Tibial artery (tissue), 4 donors: ENCODE measurements around the gene ST6GALNAC6.

ENCODE experiments used
- DNase-seq, 2 donors: peaks; one replicate each; pipeline ENCODE4 v3.0.0-alpha.2; 2019
- H3K27ac ChIP-seq, 2 donors: fragments of 200-600 bp; sonication (generic) in 1 of 2; 1 replicate in 1 of 2; 2 replicates in 1 of 2; pipeline ENCODE4 v1.5.1; 2018 to 2019; ENCODE audit warnings: mild to moderate bottlenecking in 1 of 2
- H3K27me3 ChIP-seq, 2 donors: fragments of 200-600 bp; sonication (generic) in 1 of 2; one replicate each; pipeline versions ENCODE4 v1.5.1 to v1.6.0; 2016 to 2019
- H3K36me3 ChIP-seq, 3 donors: fragments of 200-600 bp; sonication (generic) in 2 of 3; one replicate each; pipeline ENCODE4 v1.5.1; 2016 to 2019; ENCODE audit warnings: mild to moderate bottlenecking in 2 of 3
- H3K4me1 ChIP-seq, 4 donors: fragments of 200-600 bp; sonication (generic) in 2 of 4; 1 replicate in 3 of 4; 2 replicates in 1 of 4; pipeline ENCODE4 v1.5.1; 2016 to 2019
- H3K4me3 ChIP-seq, 2 donors: fragments of 200-600 bp; sonication (generic) in 1 of 2; 1 replicate in 1 of 2; 2 replicates in 1 of 2; pipeline ENCODE4 v1.5.1; 2018 to 2019; ENCODE audit warnings: mild to moderate bottlenecking in 2 of 2
- H3K9me3 ChIP-seq, 3 donors: fragments of 200-600 bp; sonication (generic) in 1 of 3; one replicate each; pipeline ENCODE4 v1.5.1; 2016 to 2019
- intact Hi-C: fragments of 100-400 bp; cut with DNase I; formaldehyde crosslinking; loops from one replicate; pipeline ENCODE4 v1.15.0; 2023; ENCODE audit warnings: low total_unique reads
- TF ChIP-seq, protein P1 (sequence below), 2 experiments: fragments of 200-600 bp in 1 of 2; fragments of 450-650 bp in 1 of 2; IDR thresholded peaks; one replicate each; pipeline ENCODE4 v1.5.1; 2017 to 2019; ENCODE audit warnings: antibody characterized with exemption in 2 of 2, mild to moderate bottlenecking in 1 of 2, moderate library complexity in 1 of 2

ST6GALNAC6 gene

DNA sequence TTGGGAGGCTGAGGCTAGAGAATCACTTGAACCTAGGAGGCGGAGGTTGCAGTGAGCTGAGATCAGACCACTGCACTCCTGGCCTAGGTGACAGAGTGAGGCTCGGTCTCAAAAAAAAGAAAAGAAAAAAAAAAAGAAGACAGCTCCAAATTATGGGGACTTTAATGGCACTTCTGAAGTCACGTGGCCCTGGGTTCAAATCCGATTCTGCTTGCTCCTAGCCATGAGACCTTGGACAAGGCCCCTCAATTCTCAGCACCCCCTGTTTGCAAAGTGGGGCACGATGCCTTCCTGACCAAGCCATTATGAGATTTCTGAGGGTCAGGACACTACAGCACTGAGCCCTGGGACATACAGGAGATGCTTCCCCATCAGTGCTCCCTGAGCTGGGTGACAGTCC, 43.9 kb downstream of the ST6GALNAC6 start:
- peak overlapping the region; percentile 80 to 82 for H3K27ac ChIP-seq

DNA sequence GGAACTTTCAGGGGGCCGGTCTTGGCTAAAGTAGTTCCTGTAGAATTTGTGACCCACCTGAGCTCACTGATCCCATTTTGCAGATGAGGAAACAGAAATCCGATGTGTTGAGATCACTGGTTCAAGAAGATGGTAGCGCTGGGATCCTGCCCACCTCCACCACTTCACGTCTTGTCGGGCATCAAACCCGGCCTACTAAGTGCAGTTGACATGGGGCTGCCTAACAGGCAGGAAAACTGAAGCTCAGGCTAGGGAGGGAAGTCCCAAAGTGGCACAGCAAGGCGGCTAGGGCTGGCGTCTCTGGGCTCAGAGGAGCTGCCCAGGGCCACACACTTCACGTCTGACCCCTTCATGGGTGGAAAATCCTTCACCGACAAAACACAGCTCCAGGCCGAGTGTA, 44.4 kb downstream of the ST6GALNAC6 start:
- H3K9me3 ChIP-seq: no peaks in the 10 kb centered on the region
- intact Hi-C loops: no loop called here
- peaks cover 5 to 73% (median 50%) of the 10 kb centered on the region in 4 donors for H3K4me1 ChIP-seq
- peak overlapping the region; percentile 80 to 82 for H3K27ac ChIP-seq
- H3K36me3 ChIP-seq: peaks cover 0 to 5% (median 5%) of the 10 kb centered on the region in 3 donors
- peak overlapping the region; percentile 54 to 71 for H3K4me3 ChIP-seq
- DNase-seq: no peak
- no peaks in the 10 kb centered on the region for H3K27me3 ChIP-seq
- TF ChIP-seq, protein P1, sequence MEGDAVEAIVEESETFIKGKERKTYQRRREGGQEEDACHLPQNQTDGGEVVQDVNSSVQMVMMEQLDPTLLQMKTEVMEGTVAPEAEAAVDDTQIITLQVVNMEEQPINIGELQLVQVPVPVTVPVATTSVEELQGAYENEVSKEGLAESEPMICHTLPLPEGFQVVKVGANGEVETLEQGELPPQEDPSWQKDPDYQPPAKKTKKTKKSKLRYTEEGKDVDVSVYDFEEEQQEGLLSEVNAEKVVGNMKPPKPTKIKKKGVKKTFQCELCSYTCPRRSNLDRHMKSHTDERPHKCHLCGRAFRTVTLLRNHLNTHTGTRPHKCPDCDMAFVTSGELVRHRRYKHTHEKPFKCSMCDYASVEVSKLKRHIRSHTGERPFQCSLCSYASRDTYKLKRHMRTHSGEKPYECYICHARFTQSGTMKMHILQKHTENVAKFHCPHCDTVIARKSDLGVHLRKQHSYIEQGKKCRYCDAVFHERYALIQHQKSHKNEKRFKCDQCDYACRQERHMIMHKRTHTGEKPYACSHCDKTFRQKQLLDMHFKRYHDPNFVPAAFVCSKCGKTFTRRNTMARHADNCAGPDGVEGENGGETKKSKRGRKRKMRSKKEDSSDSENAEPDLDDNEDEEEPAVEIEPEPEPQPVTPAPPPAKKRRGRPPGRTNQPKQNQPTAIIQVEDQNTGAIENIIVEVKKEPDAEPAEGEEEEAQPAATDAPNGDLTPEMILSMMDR (IDR thresholded peaks at IDR 0.05): no peak

More for the DNA sequence above, 43.9 kb downstream of the ST6GALNAC6 start:
- no peak for DNase-seq
- Histone ChIP-seq H3K36me3 (no peaks in the 10 kb centered on the region), H3K27me3 (no peaks in the 10 kb centered on the region), H3K4me1 (peaks cover 5 to 78% (median 50%) of the 10 kb centered on the region in 4 donors), H3K9me3 (no peaks in the 10 kb centered on the region), H3K4me3 (no peak overlapping the region)
- TF ChIP-seq, protein P1 (IDR thresholded peaks at IDR 0.05): no peak
- intact Hi-C loops: no loop called here

GRCh38 chr9:127854184-127854806, 45.1 kb downstream of the ST6GALNAC6 start, which contains the start of gene ENG:
ENG (minus strand) TSS chr9:127854658; CDS start chr9:127854355, 303 bp downstream.
- peaks cover 5 to 66% (median 50%) of the 10 kb centered on the region in 4 donors for H3K4me1 ChIP-seq
- peak; percentile 78 to 87 for DNase-seq
- peaks cover 0 to 12% (median 10%) of the 10 kb centered on the region in 3 donors for H3K36me3 ChIP-seq

GRCh38 chr9:127853312-127854183, 45.9 kb downstream of the ST6GALNAC6 start:
- TF ChIP-seq, protein P1 (IDR thresholded peaks at IDR 0.05): no peak
- no peak for DNase-seq
- Histone ChIP-seq H3K4me1 (peaks cover 5 to 58% (median 44%) of the 10 kb centered on the region in 4 donors), H3K4me3 (peak overlapping the region; percentile 54 to 71), H3K36me3 (peaks cover 0 to 18% (median 10%) of the 10 kb centered on the region in 3 donors), H3K27me3 (no peaks in the 10 kb centered on the region), H3K27ac (peak overlapping the region; percentile 80 to 82), H3K9me3 (peaks cover 0 to 7% (median 3%) of the 10 kb centered on the region in 3 donors)
- intact Hi-C loops: no loop called here

More at GRCh38 chr9:127854184-127854806, 45.1 kb downstream of the ST6GALNAC6 start, which contains the start of gene ENG:
- TF ChIP-seq, protein P1 (IDR thresholded peaks at IDR 0.05): peak; percentile 25 to 31
- H3K27me3 ChIP-seq: no peaks in the 10 kb centered on the region
- peak within 1 kb of the TSS; percentile 54 to 71 for H3K4me3 ChIP-seq
- intact Hi-C loops: no loop called here
- peak within 1 kb of the TSS; percentile 80 to 82 for H3K27ac ChIP-seq
- H3K9me3 ChIP-seq: peaks cover 0 to 4% (median 1%) of the 10 kb centered on the region in 3 donors

GRCh38 chr9:127852829-127853228, 46.6 kb downstream of the ST6GALNAC6 start:
- Histone ChIP-seq H3K4me3 (peak overlapping the region; percentile 54 to 71), H3K36me3 (peaks cover 0 to 18% (median 10%) of the 10 kb centered on the region in 3 donors), H3K27me3 (no peaks in the 10 kb centered on the region), H3K9me3 (peaks cover 0 to 7% (median 3%) of the 10 kb centered on the region in 3 donors), H3K27ac (peak overlapping the region; percentile 80 to 82), H3K4me1 (peaks cover 5 to 52% (median 38%) of the 10 kb centered on the region in 4 donors)
- intact Hi-C loops: no loop called here
- no peak for DNase-seq
- TF ChIP-seq, protein P1 (IDR thresholded peaks at IDR 0.05): no peak
